ENCODE data around the gene CMTM1.

GRCh38 chr16:66600477-66600876 is 34.2 kb downstream of the CMTM1 start:
- TF ChIP-seq CTCF (optimal IDR thresholded peaks at IDR 0.05 in 1 of 3, IDR thresholded peaks at IDR 0.05 in 1 of 3, conservative IDR thresholded peaks at IDR 0.05 in 1 of 3; ENCODE audit: extremely low read depth in 1 of 3, insufficient read depth in 2 of 3, low read length in 3 of 3) (no peak), EZH2 (IDR thresholded peaks at IDR 0.05; ENCODE audit: low read length) (no peak)
